ES-I3 (cell line): ENCODE measurements around the gene CD209.
"Not testable (repeated sequence)": the region's sequence is repeated elsewhere in the genome, so short reads cannot be mapped to it uniquely, and the experiment has no call there.

Experiments
- H3K36me3 ChIP-seq: 2 replicates; pipeline ENCODE4 v1.6.1; 2013; ENCODE audit warnings: mild to moderate bottlenecking, low read length, control low read depth, moderate library complexity; ENCODE audit not compliant: insufficient read depth
- H3K4me1 ChIP-seq: 2 replicates; pipeline ENCODE4 v1.6.1; 2013; ENCODE audit warnings: mild to moderate bottlenecking, control low read depth, low read length; ENCODE audit not compliant: insufficient read depth
- H3K9ac ChIP-seq: 2 replicates; pipeline ENCODE4 v1.6.1; 2013; ENCODE audit warnings: low read depth, mild to moderate bottlenecking, low read length, moderate library complexity
- H3K9me3 ChIP-seq: 2 replicates; pipeline ENCODE4 v1.6.1; 2013; ENCODE audit warnings: mild to moderate bottlenecking, low read length, moderate library complexity; ENCODE audit not compliant: control insufficient read depth, insufficient read depth

CD209 gene, protein sequence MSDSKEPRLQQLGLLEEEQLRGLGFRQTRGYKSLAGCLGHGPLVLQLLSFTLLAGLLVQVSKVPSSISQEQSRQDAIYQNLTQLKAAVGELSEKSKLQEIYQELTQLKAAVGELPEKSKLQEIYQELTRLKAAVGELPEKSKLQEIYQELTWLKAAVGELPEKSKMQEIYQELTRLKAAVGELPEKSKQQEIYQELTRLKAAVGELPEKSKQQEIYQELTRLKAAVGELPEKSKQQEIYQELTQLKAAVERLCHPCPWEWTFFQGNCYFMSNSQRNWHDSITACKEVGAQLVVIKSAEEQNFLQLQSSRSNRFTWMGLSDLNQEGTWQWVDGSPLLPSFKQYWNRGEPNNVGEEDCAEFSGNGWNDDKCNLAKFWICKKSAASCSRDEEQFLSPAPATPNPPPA

DNA sequence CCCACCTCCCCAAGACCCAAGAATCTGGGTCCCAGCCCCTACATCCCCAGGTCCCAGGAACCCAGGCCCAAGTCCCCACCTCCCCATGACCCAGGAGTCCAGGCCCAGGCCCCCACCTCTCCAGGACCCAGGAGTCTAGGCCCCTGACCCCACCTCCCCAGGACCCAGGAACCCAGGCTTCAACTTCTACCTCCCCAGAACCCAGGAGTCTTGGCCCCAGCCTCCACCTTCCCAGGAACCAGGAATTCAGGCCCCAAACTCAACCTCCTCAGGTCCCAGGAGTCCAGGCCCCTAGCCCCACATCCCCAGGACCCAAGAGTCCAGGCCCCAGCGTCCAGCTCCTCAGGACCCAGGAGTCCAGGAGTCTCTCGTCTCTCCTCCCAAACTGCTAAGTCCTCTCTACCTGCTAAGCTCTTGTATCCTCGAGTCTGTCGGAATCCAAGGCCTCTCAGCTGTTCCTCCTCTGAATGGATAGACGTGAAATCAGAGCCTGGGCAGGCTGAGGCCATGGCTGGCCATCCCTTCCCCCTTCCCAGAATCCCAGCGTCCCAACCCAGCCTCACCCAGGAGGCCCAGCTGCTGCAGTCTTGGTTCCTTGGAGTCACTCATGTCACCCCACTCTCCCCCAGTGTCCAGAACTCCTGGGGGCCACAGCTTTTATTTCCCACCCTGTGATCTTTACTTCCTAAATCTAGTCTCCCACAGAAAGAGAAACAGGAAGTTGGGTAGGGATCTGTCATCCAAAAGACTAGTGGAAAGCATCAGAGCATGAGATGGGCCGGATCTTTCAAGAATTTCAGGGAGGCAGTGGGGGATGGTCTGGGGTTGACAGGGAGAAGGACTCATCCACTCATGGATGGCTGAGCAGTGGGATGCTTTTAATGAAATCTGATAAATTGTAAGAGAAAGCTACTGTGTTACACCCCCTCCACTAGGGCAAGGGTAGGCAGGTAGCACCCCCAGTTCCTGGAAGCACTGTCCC lies at the start of gene CD209:
CD209 (minus strand) TSS at position 632 of the 982 bp plus-strand sequence; CDS start at position 609, 23 bp downstream.
- H3K9ac ChIP-seq: no peak within 1 kb of the TSS
- H3K36me3 ChIP-seq: no peaks in the 10 kb centered on the region
- H3K9me3 ChIP-seq: no peaks in the 10 kb centered on the region
- no peaks in the 10 kb centered on the region for H3K4me1 ChIP-seq

DNA sequence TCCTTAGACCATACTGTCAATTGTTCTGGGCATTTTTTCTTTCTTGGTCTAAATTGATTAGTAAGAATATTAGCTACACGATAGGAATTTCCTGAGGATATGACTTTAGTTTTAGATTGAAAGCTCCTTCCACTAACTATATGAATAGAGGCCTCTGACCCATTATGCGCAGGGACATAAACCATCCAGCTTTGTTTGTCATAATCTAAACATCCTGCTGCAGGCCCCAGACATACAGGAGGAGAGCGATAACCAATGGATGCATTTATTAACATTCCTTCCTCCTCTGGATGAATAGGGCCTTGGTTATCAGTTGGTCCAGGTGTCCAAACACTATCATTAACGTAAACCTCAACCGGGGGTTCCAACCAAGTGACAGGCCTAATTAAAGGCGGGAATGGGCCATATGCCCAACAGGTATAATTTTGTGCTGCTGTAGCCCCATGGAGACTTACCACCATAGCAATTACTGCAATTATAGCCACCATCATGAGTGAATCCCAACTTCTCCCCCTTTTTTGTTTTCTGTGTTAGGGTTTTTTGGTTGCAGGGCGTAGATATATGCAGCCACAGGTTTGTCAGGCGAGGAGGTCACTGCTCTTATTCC lies 48.3 kb upstream of the CD209 start:
- H3K36me3 ChIP-seq: no peaks in the 10 kb centered on the region
- no peaks in the 10 kb centered on the region for H3K9me3 ChIP-seq
- 0 out of 2 replicates have a peak, but pooled peaks cover 5% of the 10 kb centered on the region for H3K4me1 ChIP-seq
- H3K9ac ChIP-seq: no peak overlapping the region

DNA sequence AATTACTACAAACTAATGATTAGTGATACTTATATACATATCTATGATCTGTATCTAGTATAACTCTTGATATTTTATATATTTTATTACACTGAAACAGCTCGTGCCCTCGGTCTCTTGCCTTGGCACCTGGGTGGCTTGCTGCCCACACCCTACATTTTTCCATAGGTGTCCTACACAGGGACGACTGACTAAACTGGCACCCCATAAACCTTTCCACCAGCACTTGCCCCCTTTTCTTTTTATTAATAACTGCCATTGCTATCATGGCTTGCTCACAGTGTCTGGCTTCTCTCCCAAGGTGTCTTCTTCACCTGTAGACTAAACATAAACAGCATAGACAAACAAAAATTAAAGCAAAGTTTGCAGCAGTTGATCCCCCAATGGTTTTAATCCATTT lies 46.2 kb upstream of the CD209 start:
- Histone ChIP-seq H3K36me3 (no peaks in the 10 kb centered on the region), H3K4me1 (0 out of 2 replicates have a peak, but pooled peaks cover 4% of the 10 kb centered on the region), H3K9me3 (no peaks in the 10 kb centered on the region), H3K9ac (no peak overlapping the region)

DNA sequence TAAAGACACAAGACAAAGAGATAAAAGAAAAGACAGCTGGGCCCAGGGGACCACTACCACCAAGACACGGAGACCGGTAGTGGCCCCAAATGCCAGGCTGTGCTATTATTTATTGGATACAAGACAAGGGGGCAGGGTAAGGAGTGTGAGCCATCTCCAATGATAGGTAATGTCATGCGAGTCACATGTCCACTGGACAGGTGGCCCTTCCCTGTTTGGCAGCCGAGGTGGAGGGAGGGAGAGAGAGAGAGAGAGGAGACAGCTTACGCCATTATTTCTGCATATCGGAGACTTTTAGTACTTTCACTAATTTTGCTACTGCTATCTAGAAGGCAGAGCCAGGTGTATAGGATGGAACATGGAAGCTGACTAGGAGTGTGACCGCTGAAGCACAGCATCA lies 45.4 kb upstream of the CD209 start:
- not testable (repeated sequence) for H3K36me3 ChIP-seq, H3K9me3 ChIP-seq, H3K9ac ChIP-seq, H3K4me1 ChIP-seq

DNA sequence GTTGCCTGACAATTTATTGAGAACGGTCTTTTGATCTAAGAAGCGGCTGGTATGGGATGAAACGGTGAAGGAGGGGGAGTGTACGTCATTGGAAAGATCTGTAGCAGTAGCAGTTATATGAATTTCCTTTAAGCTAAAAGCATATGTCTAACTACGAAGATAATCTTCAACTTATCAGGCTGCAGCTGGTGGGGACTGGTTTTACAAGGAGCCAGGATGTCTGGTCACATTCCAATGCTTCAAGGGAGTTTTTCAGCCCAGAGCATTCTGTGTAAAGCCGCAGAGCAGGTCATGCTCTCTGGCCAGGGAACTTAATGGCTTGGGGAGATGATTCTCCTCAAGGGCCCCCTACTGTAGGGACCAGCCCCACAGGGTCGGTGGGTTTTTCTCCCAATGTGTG lies 44.9 kb upstream of the CD209 start:
- no peaks in the 10 kb centered on the region for H3K4me1 ChIP-seq
- H3K9me3 ChIP-seq: no peaks in the 10 kb centered on the region
- H3K9ac ChIP-seq: no peak overlapping the region
- H3K36me3 ChIP-seq: no peaks in the 10 kb centered on the region

DNA sequence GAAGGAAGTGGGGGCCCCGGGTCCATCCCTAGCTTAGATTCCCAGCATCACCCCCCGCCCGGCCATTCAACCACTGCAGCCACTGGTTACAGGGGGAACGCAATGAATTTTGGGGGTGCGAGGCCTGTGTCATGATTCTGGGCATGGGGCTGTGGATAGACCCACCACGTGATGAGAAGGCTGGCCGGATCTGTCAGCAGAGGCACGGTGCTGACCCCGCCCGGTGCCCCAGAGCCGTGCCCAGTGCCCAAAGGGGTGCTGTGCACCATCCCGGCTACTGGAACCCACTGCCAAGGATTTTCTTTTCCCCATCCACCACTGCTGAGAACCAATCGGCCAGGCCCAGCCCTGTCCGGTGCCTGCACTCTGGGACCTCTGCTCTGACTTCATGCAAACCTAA lies 43.1 kb upstream of the CD209 start:
- Histone ChIP-seq H3K9me3 (no peaks in the 10 kb centered on the region), H3K36me3 (no peaks in the 10 kb centered on the region), H3K9ac (no peak overlapping the region), H3K4me1 (no peaks in the 10 kb centered on the region)

DNA sequence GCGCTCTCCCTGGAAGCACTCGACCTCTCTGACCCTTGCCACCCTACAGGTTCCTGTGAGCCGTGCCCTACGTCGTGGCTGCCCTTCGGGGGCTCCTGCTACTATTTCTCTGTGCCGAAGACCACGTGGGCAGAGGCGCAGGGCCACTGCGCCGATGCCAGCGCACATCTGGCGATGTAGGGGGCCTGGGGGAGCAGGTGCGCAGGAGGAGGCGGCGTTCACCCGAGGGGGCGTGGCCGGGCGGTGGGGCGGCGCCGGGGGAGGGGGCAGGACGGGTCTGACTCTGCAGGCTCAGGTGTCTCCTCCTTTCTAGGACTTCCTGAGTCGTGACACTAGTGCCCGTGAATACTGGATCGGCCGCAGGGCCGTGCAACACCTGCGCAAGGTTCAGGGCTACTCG lies 42.1 kb upstream of the CD209 start:
- Histone ChIP-seq H3K36me3 (no peaks in the 10 kb centered on the region), H3K9me3 (no peaks in the 10 kb centered on the region), H3K9ac (peak overlapping the region; percentile 33; the same call in 1 of the 2 replicates), H3K4me1 (no peaks in the 10 kb centered on the region)

DNA sequence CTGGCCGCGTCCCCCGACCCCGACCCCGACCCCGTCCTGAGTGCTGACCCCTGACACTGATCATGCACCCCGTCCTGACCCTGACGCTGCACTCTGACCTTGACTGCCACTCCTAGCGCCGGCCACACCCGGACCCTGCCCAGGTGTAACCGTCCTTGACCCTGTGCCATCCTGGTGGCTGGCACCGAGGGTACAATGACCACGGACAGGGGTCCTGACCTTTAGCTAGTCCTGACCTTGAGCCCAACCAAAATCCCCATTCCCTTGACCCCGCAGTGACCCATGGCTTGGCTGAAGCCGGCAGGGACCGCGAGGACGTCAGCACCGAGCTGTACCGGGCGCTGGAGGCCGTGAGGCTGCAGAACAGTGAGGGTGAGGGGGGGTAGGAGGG lies 41.6 kb upstream of the CD209 start:
- Histone ChIP-seq H3K4me1 (no peaks in the 10 kb centered on the region), H3K9me3 (no peaks in the 10 kb centered on the region), H3K36me3 (no peaks in the 10 kb centered on the region), H3K9ac (peak overlapping the region; percentile 28; the same call in 1 of the 2 replicates)

DNA sequence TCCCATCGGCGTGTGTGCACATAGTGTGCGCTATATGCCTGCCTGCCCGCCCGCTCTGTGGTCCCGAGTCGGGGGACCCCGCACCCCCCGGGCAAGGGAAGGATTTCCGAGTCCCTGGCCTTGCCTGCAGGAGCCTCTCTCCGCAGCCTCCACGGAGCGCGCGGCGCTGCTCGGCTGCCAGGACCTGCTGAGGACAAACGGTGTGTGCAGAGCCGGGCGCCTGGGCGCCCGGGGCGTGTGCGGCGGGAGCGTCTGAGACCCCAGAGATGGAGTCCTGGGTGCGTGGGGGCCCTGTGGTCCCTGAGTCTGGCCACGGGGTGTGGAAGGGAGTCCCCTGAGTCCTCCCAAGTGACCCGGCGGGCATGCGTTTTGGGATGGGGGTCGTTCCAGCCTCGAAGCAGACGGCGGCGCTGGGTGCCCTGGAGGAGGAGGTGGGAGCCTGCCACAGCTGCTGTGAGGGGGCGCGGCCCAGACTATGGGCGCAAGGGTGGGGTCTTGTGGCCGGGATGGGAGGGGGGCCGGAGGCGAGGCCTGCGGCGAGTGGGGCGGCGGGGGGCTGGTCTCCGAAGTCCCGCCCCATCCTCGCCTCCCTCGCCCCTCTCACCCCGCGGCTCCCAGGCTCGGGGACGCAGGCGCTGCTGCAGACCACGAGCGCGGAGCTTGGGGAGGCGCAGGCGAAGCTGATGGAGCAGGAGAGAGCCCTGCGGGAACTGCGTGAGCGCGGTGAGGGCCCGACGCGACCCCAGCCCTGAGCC lies 41.0 kb upstream of the CD209 start:
- Histone ChIP-seq H3K36me3 (no peaks in the 10 kb centered on the region), H3K9me3 (no peaks in the 10 kb centered on the region), H3K4me1 (no peaks in the 10 kb centered on the region), H3K9ac (peak overlapping the region; percentile 42)

DNA sequence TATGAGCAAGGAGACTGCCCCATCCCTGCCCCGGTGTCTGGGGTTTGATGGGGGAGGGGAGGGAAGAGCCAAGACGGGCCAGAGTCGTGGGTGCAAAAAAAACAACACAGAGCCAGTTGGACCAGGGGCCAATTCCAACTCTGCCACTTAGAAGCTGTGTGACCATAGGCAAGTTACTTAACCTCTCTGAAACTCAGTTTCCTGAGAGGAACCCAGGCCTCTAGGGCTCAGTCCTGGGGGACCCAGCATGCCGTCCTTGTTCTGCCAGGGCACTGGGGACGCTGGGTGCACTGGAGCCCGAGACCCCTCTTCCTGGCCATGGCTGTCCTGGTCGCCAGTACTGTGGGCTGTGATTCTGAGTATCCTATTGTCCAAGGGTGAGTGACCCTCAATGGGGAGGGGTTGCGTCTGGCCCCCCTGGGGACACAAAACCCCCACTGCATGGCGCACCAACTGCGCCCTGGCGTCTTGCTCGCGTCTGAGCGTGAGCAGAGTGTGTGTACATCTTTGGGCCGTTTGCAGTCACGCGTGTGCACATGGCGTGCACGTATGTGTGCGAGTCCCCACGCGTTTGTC lies 40.4 kb upstream of the CD209 start:
- no peaks in the 10 kb centered on the region for H3K4me1 ChIP-seq
- H3K9me3 ChIP-seq: no peaks in the 10 kb centered on the region
- no peaks in the 10 kb centered on the region for H3K36me3 ChIP-seq
- H3K9ac ChIP-seq: peak overlapping the region; percentile 42; the same call in 1 of the 2 replicates

DNA sequence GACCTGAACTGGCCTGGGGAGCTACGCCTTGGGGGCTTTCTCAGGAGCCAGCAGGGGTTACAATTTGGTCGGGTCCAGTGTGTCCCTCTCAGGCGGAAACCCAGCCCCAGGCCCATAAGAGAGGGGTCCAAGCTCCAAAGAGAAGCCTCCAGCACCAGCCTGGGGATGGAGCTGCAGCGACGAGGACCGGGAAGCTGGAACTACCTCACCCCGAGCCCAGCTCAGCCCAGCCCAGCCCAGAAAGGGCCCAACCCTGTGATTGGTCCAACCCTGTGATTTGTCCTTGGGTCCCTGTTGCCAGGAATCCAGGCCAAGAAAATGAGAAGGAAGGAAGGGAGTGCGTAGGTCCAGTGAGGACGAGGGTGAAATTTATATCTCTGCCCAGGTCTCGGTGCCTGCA lies 39.8 kb upstream of the CD209 start:
- H3K4me1 ChIP-seq: no peaks in the 10 kb centered on the region
- no peaks in the 10 kb centered on the region for H3K9me3 ChIP-seq
- peak overlapping the region; percentile 24; the same call in 1 of the 2 replicates for H3K9ac ChIP-seq
- H3K36me3 ChIP-seq: no peaks in the 10 kb centered on the region

DNA sequence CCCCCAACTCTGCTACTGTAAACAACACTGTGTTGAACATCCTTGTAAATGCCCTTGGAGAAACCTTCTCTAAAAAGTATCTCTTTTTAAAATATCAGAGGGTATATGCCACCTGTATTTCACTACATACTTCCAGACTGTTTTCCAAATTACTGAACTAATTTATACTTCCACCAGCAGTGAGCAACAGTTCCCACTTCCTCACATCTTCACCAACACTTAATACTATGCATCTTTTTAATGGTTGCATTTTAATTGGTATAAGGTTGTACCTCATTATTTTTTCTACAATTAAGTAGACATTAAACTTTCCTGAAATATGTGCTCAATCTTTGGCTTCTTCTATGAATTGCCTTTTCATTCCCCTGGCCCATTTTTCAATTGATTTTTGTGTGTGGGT lies 37.5 kb upstream of the CD209 start:
- H3K9ac ChIP-seq: no peak overlapping the region
- no peaks in the 10 kb centered on the region for H3K9me3 ChIP-seq
- H3K36me3 ChIP-seq: no peaks in the 10 kb centered on the region
- H3K4me1 ChIP-seq: no peaks in the 10 kb centered on the region

DNA sequence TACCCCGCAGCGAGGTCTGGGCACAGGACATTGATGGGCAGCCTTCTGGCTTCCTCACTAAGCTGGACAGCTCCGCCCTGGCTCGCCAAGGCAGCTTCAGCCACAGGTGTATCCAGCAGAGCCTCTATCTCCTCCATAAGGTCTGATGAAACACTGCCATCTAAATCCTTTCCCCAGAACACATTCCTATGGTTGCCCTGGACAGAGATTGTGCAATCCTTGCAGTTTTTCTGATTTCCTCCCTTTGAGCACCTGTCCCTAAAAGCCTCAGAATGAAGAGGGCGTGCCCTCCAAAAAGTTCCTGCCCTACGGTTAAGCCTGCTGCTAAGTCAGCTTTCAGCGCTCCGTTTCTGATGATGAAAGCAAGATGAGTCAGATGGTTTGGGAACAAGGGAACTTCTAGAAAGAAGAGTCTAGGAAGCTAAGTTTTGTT lies 36.7 kb upstream of the CD209 start:
- no peaks in the 10 kb centered on the region for H3K36me3 ChIP-seq
- no peak overlapping the region for H3K9ac ChIP-seq
- H3K9me3 ChIP-seq: no peaks in the 10 kb centered on the region
- no peaks in the 10 kb centered on the region for H3K4me1 ChIP-seq
